ACHN (cell line): ENCODE data around the gene CCDC137.
A peak's percentile ranks its signal among the peaks of the same experiment; 100 is the strongest.

Experiments
- DNase-seq: peaks from one replicate; pipeline ENCODE4 v3.0.0-alpha.2; 2015
- in situ Hi-C: cut with HindIII; loops from 2 replicates; pipeline ENCODE4 v1.10.0; 2017; ENCODE audit warnings: low sequenced_read_pairs, low pct_ligation_motif_present, low pct_unique_long_range_greater_than_20kb

Gene CCDC137

GRCh38 chr17:81708739-81709185 lies 42.2 kb downstream of the CCDC137 start:
- DNase-seq = no peak

GRCh38 chr17:81710514-81711308 lies 44.2 kb downstream of the CCDC137 start:
- in situ Hi-C loops = no loop called here
- no peak for DNase-seq

More at GRCh38 chr17:81708739-81709185, 42.2 kb downstream of the CCDC137 start:
- in situ Hi-C loops = no loop called here

- in situ Hi-C loops = no loop called here
- peak; percentile 85 for DNase-seq
These were observed 45.4 kb downstream of the CCDC137 start, which contains the start of gene SLC25A10 for GRCh38 chr17:81711814-81712467. SLC25A10 (plus strand) TSS chr17:81712284; CDS start chr17:81712427, 143 bp downstream.

GRCh38 chr17:81712468-81713003 lies 46.0 kb downstream of the CCDC137 start:
- DNase-seq = peak; percentile 53
- in situ Hi-C loops = no loop called here

- DNase-seq = no peak
- in situ Hi-C loops = no loop called here
These were observed 46.5 kb downstream of the CCDC137 start for GRCh38 chr17:81713004-81713555.

GRCh38 chr17:81713556-81714411 lies 47.2 kb downstream of the CCDC137 start:
- in situ Hi-C loops = no loop called here
- DNase-seq = no peak

GRCh38 chr17:81714412-81715106 lies 48.0 kb downstream of the CCDC137 start:
- no peak for DNase-seq
- in situ Hi-C loops = no loop called here

GRCh38 chr17:81715107-81715871 lies 48.8 kb downstream of the CCDC137 start:
- DNase-seq = no peak
- in situ Hi-C loops = no loop called here

- DNase-seq = no peak
- in situ Hi-C loops = no loop called here
These were observed 49.5 kb downstream of the CCDC137 start for GRCh38 chr17:81715872-81716673.

GRCh38 chr17:81716674-81716996 lies 50.1 kb downstream of the CCDC137 start:
- in situ Hi-C loops = no loop called here
- DNase-seq = no peak

- in situ Hi-C loops = no loop called here
- DNase-seq = no peak
These were observed 50.7 kb downstream of the CCDC137 start for GRCh38 chr17:81717049-81717765.

- in situ Hi-C loops = no loop called here
- no peak for DNase-seq
These were observed 51.2 kb downstream of the CCDC137 start for GRCh38 chr17:81717766-81718089.

- in situ Hi-C loops = no loop called here
- DNase-seq = no peak
These were observed 53.1 kb downstream of the CCDC137 start for GRCh38 chr17:81719410-81720266.

GRCh38 chr17:81720267-81721071 lies 53.9 kb downstream of the CCDC137 start:
- DNase-seq = no peak
- in situ Hi-C loops = no loop called here
